Common myeloid progenitor, CD34-positive (primary cell): ENCODE results near the gene ZDHHC11B.
"Not testable (repeated sequence)": the region's sequence is repeated elsewhere in the genome, so short reads cannot be mapped to it uniquely, and the experiment has no call there.

Experiments
- CTCF ChIA-PET: fragments of 350-600 bp; sonication (Branson Sonifier 250); formaldehyde crosslinking; loops from one replicate; lab custom pipeline; 2021; ENCODE audit warnings: antibody characterized with exemption; lab: Charles Lee
- POLR2A ChIA-PET: fragments of 350-600 bp; sonication (Branson Sonifier 250); formaldehyde crosslinking; loops from one replicate; lab custom pipeline; 2021; ENCODE audit warnings: antibody characterized with exemption; lab: Charles Lee
- DNase-seq, 3 donors: peaks; one replicate each; pipeline versions ENCODE4 v3.0.0 to v3.0.0-alpha.2; 2013
- H3K27ac ChIP-seq, 2 experiments: 1 replicate in 1 of 2; 2 replicates in 1 of 2; pipeline ENCODE4 v1.7.0; 2013; ENCODE audit warnings: inconsistent platforms in 2 of 2, low read length in 2 of 2, mild to moderate bottlenecking in 2 of 2, low read depth in 1 of 2, moderate library complexity in 1 of 2; ENCODE audit not compliant: severe bottlenecking in 2 of 2, insufficient read depth in 1 of 2, poor library complexity in 1 of 2
- H3K27me3 ChIP-seq, 5 experiments: replicated peaks in 2 of 5; 1 replicate in 3 of 5; 2 replicates in 2 of 5; pipeline versions ENCODE4 v1.6.1 to v1.7.0; 2013; ENCODE audit warnings: low read length in 4 of 5, mild to moderate bottlenecking in 2 of 5, moderate library complexity in 2 of 5, inconsistent platforms in 1 of 5; ENCODE audit not compliant: insufficient read depth in 5 of 5, control insufficient read depth in 4 of 5
- H3K36me3 ChIP-seq, 4 experiments: 1 replicate in 2 of 4; 2 replicates in 2 of 4; pipeline versions ENCODE4 v1.6.1 to v1.7.0; 2013; ENCODE audit warnings: low read length in 3 of 4, control low read depth in 1 of 4, mild to moderate bottlenecking in 1 of 4; ENCODE audit not compliant: control insufficient read depth in 4 of 4, insufficient read depth in 4 of 4
- H3K4me1 ChIP-seq, 4 experiments: 1 replicate in 3 of 4; 2 replicates in 1 of 4; pipeline versions ENCODE4 v1.6.1 to v1.7.1; 2013; ENCODE audit warnings: low read length in 3 of 4, mild to moderate bottlenecking in 3 of 4, control low read depth in 1 of 4, inconsistent platforms in 1 of 4, moderate library complexity in 1 of 4; ENCODE audit not compliant: control insufficient read depth in 4 of 4, insufficient read depth in 4 of 4; ENCODE audit errors: control extremely low read depth in 1 of 4
- H3K4me3 ChIP-seq, 7 experiments: 1 replicate in 4 of 7; 2 replicates in 3 of 7; pipeline versions ENCODE4 v1.5.1 to v1.7.0; 2013; ENCODE audit warnings: mild to moderate bottlenecking in 7 of 7, low read length in 6 of 7, moderate library complexity in 6 of 7, inconsistent platforms in 2 of 7, low read depth in 2 of 7, control low read depth in 1 of 7; ENCODE audit not compliant: insufficient read depth in 4 of 7, control insufficient read depth in 1 of 7; ENCODE audit errors: extremely low read depth in 1 of 7
- H3K9me3 ChIP-seq, 5 experiments: 1 replicate in 4 of 5; 2 replicates in 1 of 5; pipeline versions ENCODE4 v1.6.1 to v1.7.1; 2013; ENCODE audit warnings: low read length in 4 of 5, mild to moderate bottlenecking in 2 of 5, inconsistent platforms in 1 of 5, low read depth in 1 of 5, moderate library complexity in 1 of 5; ENCODE audit not compliant: control insufficient read depth in 4 of 5, insufficient read depth in 2 of 5; ENCODE audit errors: control extremely low read depth in 1 of 5
- WGBS: methylation state at CpG from one replicate; pipeline ENCODE4 v1.1.5; 2013; ENCODE audit not compliant: insufficient coverage; 5-methylcytosine and 5-hydroxymethylcytosine counted together

The ZDHHC11B gene

GRCh38 chr5:773517-774264, 10.8 kb downstream of the ZDHHC11B start:
- no peaks in the 10 kb centered on the region for H3K9me3 ChIP-seq
- ChIA-PET POLR2A (no interaction called here), CTCF (no interaction called here)
- H3K36me3 ChIP-seq, result no peaks in the 10 kb centered on the region
- 94% methylated on average over 6 of the region's 12 CpGs for WGBS
- H3K27ac ChIP-seq, result no peak overlapping the region
- H3K4me1 ChIP-seq, result no peaks in the 10 kb centered on the region
- H3K27me3 ChIP-seq, result peaks cover 0 to 4% (median 0%) of the 10 kb centered on the region in 5 experiments
- H3K4me3 ChIP-seq, result no peak overlapping the region
- no peak for DNase-seq

- WGBS, result 91% methylated on average over 12 of the region's 13 CpGs
- H3K27ac ChIP-seq, H3K4me1 ChIP-seq, H3K36me3 ChIP-seq, POLR2A ChIA-PET, H3K27me3 ChIP-seq, DNase-seq, H3K9me3 ChIP-seq, H3K4me3 ChIP-seq, CTCF ChIA-PET: not testable (repeated sequence)
These were observed 11.6 kb downstream of the ZDHHC11B start for GRCh38 chr5:772931-773330.

- POLR2A ChIA-PET, H3K9me3 ChIP-seq, H3K27ac ChIP-seq, CTCF ChIA-PET, H3K36me3 ChIP-seq, H3K27me3 ChIP-seq, H3K4me1 ChIP-seq, H3K4me3 ChIP-seq, DNase-seq: not testable (repeated sequence)
- no CpG with 5 or more reads among the region's 14 CpGs for WGBS
These were observed 12.0 kb downstream of the ZDHHC11B start for GRCh38 chr5:772547-772890.

- H3K9me3 ChIP-seq, H3K4me3 ChIP-seq, H3K27me3 ChIP-seq, DNase-seq, H3K4me1 ChIP-seq, H3K36me3 ChIP-seq, POLR2A ChIA-PET, CTCF ChIA-PET, H3K27ac ChIP-seq: not testable (repeated sequence)
- no CpG with 5 or more reads among the region's 31 CpGs for WGBS
These were observed 12.5 kb downstream of the ZDHHC11B start for GRCh38 chr5:771841-772546.

GRCh38 chr5:771087-771781, 13.3 kb downstream of the ZDHHC11B start:
- H3K36me3 ChIP-seq, H3K4me1 ChIP-seq, H3K4me3 ChIP-seq, H3K27me3 ChIP-seq, DNase-seq, POLR2A ChIA-PET, H3K9me3 ChIP-seq, CTCF ChIA-PET, H3K27ac ChIP-seq: not testable (repeated sequence)
- WGBS, result 95% methylated on average over 12 of the region's 19 CpGs

GRCh38 chr5:770585-770984, 13.9 kb downstream of the ZDHHC11B start:
- H3K27ac ChIP-seq, POLR2A ChIA-PET, DNase-seq, H3K27me3 ChIP-seq, H3K4me1 ChIP-seq, CTCF ChIA-PET, H3K4me3 ChIP-seq, H3K36me3 ChIP-seq, H3K9me3 ChIP-seq: not testable (repeated sequence)
- 93% methylated on average over 3 of the region's 10 CpGs for WGBS

GRCh38 chr5:769485-770145, 14.9 kb downstream of the ZDHHC11B start:
- H3K27me3 ChIP-seq, H3K36me3 ChIP-seq, H3K27ac ChIP-seq, H3K4me3 ChIP-seq, CTCF ChIA-PET, H3K4me1 ChIP-seq, DNase-seq, POLR2A ChIA-PET, H3K9me3 ChIP-seq: not testable (repeated sequence)
- WGBS, result 96% methylated on average over 13 of the region's 29 CpGs
